HG03175 (cell line): ENCODE results near the gene PPARD.
"Not testable (repeated sequence)": the region's sequence is repeated elsewhere in the genome, so short reads cannot be mapped to it uniquely, and the experiment has no call there.

Source experiments
- ATAC-seq: cut with Tn5 transposase; IDR thresholded peaks from one replicate; pipeline ENCODE4 v1.9.1; 2021; ENCODE audit warnings: mild to moderate bottlenecking, moderate library complexity; ENCODE audit not compliant: unreplicated experiment

PPARD gene

DNA sequence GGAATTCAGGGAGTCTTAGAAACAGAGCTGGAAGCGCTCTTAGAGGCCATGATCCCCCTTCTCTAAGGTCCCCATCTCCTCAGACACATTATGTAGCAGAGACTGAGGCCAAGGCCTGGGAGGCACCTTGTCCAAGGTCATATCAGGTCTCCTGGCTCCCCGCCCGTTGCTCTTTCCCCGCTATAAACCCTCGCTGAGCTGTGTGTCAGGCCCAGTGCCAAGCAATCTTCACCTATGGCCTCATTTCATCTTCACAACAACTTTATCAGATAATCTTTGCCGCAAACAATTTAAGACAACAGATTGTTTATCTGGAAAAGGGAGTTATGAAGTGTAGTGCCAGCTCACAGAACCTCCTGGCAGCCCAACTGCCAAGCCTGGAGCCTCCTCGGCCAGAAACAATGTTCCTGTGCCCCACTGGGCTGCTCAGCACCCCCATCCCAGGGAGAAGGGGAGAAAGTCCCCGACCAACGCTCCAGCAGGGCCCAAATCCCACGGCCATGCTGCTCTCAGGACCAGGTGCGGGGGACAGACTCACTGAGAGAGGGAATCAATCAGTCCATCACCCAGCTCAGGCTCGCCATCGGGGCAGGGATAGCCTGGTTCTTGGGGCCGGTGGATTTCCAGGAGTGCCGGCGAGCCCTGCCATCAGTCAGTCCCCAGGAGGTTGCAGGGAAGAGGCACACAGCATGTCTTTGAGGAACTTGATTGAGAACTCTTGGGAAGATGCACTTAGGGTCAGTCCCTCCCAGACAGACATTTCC is 92.9 kb downstream of the PPARD start:
- no peak for ATAC-seq

DNA sequence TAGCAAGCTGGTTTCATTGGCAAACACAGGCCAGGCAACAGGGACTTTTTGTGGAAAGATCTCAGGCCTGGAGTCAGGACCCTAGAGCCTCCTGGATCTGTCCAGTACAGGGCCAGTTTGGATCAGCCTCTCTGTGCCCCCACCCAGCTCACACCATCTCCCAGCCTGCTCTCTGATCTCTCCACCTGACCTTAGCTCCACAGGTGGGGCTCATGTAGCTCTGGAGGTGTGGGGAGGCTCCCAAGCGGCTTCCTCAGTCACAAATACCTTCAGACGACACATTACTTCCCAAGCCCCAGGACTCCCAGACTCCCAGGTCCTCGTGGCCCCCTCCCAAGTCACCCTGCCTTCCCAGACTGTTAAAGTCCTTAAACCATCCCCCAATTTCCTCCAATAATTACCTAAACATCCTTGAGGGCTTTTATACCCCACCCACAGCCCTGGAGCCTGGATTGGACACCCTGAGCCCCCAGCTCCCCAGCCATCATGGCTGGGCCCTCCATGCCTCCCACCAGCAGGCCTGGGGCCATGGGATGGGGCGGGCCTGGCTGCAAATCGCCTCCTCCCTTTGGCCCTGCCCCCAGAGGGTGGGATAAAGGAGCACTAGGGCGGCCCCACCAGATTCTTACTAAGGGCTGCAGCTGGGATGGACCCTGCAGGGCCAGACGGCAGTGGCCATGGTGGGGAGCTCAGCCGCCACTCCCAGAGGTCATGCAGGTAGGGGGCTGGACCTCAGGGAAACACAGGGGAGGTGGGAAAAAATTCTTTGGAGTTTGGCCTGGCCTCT is 93.9 kb downstream of the PPARD start:
- no peak for ATAC-seq

DNA sequence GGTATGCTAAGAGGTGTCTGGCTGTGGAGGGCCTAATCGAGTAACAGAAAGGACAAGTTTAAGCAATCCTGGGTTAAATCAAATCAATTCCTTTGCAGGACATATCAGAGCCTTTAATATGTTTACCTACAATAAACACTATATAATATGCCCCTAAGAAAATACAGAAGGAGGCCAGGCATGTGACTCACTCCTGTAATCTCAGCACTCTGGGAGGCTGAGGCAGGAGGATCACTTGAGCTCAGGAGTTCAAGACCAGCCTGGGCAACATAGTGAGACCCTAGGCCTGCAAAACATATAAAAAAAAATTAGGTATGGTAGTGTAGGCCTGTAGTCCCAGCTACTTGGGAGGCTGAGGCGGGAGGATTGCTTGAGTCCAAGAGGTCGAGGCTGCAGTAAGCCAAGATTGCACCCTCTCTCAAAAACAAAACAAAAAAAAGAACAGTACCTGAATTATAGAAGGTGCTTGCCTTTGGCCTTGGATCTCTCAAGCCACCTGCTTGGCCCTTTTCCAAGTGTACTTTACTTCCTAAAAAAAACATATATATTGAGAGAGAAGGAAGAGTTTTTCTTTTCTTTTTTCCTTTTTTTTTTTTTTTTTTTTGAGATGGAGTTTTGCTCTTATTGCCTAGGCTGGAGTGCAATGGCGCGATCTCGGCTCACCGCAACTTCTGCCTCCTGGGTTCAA is 96.2 kb downstream of the PPARD start:
- ATAC-seq: not testable (repeated sequence)

DNA sequence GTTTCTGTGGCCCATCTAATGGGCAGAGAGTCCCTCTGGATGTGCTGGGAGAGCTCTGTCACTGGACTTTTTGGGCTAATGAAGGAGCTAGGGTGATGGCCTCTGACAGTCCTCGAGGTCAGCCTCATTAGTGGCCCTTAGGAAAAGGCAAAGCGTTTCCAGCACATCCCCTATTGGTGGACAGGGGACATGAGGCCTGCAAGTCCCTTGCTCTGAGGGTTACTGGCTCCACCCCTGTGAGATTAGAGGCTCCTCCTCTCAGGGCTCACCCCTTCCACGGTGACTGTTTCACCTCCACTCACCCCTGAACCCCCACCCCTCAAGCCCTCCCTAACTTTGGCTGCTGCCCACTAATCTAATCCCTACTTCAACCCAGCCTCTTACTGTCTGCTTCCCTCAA is 97.0 kb downstream of the PPARD start:
- no peak for ATAC-seq

DNA sequence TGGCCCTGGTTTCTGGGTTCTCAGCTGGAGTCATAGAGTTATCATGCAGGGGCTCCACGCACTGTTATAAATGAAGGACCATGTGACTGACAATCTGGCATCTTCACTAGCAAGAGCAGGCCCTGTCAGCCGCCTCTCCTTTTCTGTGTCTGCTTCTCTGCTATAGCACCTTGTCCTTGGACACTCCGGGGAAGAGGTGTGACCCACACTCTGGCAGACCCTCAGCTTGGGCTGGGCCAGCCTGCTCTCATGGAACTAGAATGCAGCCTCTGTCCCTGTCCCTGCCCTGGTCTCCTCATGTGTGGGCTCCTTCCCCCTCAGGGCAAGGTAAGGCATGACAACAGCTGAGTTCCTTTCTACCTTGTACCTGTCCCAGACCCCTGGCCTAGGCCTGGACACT is 98.8 kb downstream of the PPARD start:
- no peak for ATAC-seq

DNA sequence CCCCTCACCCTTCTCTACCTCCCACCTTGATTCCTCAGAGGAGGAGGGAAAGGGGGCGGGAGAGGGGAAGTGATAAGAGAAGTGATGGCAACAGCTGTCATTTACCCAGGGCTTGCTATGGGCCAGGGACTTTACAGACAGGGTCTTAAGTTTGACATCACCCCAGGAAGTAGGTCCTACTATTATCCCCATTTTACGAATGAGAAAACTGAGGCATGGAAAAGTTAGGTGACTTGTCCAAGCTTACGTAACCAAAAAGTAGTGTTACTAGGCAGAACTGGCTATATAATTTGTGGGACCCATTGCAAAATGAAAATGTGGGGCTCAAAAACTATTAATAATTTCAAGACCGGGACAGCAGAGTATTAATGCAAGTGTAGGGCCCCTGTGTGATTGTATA is 99.3 kb downstream of the PPARD start:
- no peak for ATAC-seq

DNA sequence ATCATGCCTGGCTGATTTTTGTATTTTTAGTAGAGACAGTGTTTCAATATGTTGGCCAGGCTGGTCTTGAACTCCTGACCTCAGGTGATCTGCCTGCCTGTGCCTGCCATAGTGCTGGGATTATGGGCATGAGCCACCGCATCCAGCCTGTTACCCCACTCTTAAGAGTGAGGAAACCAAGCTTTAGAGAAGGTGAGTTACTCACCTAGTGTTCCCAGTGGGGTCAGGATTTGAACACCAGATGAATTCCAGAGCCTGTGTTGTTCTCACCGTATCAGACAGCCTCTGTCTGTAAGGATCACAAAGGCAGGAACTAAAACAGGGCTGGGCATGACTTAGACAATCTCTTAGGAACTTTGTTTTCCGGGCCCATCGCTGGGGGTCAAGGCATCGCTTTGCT is 100.3 kb downstream of the PPARD start:
- no peak for ATAC-seq

DNA sequence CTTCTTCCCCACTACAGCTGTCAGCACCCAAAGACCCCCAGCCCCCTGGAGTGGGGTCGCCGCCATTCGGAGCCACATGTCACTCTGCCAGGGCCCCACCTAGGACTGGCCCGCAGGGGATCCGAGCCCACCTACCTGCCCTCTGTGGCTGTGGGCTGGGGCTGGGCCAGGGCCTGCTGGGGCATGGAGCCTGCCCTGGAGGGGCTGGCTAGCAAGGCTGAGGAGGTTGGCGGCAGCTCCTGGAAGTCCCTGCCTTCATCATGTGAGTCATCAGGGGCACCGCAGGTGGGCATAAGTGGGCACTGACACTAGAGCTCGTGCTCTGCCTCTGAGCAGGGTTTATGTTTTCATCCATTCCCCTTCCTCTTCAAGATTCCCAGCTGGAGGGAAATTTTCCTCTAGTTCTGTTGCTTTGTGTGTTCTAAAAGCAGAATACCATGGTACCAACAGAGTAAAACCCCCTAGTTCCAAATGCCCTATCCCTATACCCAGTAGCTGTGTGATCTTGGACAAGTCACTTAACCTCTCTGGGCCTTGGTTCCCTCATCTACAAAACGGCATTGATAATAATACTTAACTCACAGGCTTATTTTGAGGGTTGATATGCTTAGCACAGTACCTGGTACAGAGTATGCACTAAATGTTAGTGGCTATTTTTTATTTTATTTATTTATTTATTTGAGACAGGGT is 101.1 kb downstream of the PPARD start:
- ATAC-seq: no peak

DNA sequence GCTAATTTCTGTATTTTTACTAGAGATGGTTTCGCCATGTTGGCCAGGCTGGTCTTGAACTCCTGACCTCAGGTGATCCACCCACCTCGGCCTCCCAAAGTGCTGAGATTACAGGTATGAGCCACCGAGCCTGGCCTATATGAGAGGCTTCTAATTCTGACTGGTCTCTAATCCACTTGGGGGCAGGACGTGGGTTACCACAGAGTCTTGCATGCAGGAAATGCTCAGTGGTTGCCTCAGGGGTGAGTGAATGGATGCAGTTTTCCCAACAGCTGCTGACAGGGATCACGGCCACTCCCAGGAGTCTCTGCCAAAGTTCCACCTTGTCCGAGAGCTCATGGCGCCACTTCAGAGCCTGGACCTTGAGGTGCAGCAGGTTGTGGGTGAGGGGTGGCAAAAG is 103.3 kb downstream of the PPARD start:
- ATAC-seq: no peak

DNA sequence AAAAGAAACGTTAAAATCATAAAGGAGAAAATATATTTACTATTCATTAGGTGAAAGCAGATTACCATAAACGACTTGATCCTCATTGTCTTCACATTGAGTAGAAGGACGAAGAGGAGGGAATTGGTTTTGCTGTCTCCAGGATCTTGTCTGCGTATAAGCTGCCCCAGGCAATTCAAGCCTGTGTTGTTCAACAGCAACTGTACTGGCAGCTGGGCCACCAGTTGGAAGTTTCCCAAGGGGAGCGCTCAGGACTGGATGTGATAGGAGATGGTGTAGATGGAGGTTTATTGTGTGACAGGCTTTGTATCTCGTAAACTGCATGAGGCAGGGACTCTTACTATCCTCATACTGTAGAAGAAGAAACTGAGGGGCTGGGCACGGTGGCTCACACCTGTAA is 105.8 kb downstream of the PPARD start:
- ATAC-seq: no peak

DNA sequence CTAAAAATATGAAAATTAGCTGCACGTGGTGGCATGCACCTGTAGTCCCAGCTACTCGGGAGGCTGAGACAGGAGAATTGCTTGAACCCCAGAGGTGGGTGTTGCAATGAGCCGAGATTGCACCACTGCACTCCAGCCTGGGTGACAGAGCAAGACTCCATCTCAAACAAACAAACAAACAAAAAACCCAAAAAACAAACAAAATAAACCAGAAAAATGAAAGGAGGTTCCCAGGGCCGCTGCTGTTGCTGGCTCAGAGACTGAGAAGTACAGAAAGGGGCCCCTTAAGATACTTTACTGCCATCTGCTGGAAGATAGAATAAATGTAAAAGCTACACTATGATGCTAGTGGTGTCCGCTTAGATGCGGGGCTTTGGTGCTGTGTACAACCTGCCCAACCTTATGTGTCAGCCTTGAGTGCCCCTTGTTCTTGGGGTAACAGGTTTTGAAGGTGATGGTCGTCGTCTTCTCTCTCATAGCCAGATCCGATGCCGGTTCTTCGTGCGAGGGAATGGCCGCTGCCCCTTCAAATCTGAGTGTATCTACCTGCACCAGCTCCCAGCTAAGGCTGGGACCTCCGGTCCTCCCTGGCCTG is 107.0 kb downstream of the PPARD start:
- ATAC-seq: peak; percentile 49

DNA sequence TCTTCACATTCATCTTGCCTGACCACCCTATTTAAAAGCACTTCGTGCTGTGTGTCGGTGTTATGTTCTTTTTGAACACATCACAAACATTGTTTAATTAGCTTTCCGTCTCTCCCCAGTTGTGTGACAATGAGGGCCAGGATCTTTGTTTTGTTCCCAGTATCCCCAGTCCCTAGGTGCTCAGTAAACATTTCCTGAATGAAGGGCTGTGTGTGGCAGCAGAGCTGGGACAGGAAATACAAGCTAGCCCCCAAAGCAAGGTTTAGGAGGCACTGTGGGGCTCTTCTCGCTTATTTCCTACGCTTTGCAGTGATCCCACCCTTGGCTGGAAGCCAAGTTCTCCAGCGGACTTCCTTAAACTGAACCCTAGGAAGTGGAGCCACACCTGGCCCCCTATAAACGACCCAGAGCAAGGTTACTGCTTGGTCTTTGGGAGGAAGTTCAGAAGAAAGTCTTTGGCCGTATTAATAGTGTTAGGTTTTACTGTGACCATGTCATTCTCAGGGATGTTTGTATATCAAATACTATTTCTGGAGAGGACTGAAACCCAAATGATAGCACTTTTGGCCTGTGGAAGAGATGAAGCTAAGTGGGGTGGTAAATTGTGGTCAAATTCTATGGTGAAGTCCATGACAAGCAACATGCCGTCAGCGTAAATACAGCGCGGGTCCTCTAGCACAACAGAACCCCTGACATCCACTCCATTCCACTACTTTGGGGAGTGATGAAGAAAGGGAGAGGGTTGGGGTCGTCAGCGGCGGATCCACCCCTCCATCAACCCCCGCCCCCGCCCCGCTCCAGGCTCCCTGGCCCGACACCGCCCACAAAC is 109.2 kb downstream of the PPARD start:
- ATAC-seq: no peak

DNA sequence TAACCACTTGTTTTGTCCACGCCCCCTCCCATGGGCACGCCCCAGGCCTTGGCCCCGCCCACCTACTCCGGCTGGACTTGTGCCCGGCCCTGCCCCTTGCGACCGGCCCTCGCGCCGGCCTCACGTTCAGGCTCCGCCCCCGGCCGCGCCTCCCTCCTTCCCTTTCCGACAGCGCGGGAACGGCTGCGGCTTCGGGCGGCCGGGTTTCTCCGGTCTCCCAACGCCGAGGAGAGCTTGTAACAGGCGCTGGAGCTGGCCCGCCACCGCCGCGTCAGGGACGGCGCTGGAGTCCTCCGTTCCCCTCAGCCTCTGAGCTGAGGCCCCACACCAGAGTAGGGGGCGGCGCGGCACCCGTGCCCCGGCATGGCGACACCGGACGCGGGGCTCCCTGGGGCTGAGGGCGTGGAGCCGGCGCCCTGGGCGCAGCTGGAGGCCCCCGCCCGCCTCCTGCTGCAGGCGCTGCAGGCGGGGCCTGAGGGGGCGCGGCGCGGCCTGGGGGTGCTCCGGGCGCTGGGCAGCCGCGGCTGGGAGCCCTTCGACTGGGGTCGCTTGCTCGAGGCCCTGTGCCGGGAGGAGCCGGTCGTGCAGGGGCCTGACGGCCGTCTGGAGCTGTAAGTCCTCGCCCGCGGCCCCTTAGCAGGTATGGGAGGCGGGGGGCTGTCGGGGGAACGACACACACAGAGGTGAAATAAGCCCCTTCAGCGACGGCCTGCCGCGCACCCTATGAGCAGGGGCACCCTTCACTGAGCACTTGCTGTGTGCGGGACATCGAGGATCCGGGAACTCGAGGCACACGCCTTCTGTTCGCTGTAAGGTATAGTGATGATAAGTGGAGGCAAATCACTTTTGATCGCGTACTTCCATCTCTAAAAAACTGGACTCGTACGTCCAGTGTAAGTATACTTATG is 110.1 kb downstream of the PPARD start, which contains the start of gene FANCE:
FANCE (plus strand) TSS at position 156 of the 908 bp plus-strand sequence; CDS start at position 364, 208 bp downstream.
- peak; percentile 91 for ATAC-seq

DNA sequence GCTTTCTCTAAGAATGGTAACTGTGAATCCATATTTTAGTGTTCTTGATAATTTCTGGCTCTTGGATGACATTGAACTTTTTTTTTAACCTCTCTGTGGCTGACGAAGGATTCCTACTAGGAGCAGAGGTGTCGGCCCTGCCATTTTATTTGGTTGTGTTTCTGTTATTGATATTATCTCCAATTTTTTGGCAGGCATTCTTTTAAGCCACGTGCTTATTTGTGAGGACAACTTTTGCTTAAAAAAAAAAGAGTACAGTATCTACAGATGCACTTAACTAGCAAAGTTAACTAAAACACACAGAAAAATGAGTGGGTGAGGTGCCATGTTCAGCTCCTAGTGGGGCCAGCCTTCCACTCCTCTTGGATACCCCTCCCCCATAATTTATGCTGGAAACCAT is 110.9 kb downstream of the PPARD start:
- ATAC-seq: no peak

DNA sequence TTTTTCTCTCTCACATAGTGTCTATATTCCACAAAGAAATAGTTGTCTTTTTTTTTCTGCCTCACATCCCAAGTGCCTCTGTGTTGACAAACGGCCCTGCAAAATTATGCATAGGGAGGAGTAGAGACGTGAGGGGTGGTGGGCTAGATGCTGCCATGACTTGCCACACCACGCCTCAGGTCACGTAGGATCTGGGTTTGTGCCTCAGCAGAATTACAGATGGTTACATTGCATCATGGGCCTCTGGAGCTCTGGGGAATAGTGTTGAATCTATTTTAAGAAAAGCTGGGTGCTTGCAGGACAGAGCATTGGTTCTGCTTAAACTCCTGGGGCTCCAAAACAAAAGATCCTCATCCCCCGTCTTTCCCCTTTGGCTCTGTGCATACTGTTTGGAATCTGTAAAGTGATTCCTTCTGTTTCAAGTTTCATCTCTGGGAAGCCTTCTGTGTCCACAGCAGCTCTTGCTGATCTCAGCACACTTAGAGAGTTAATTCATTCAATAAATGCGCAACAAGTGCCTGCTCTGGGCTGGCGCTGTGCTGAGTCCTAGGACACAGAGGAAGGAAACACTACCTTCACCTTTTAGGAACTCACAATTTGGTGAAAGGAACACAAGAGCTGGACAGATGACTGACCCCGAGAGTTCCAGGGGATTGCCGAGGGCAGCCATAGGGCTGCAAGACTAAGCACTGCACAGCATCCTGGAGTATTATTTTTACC is 112.2 kb downstream of the PPARD start:
- ATAC-seq: no peak

DNA sequence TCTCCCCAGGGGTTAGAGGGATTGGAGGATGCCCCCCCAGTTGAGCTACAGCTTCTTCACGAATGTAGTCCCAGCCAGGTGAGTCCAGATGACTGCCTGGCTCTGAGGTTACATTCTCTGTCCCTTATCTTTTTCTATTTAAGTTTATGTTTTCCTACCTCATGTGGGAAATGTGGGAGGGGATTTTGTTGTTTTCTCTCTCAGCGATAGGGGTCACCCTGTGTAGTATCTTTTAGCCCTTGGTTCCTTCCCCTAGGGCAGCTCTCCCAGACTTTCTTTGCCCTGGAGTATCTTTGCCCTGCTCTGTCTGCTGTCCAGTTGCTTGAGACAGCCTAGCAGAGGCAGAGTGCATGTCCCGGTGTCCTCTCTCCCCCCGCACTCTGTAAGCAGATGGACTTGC is 115.5 kb downstream of the PPARD start:
- no peak for ATAC-seq

DNA sequence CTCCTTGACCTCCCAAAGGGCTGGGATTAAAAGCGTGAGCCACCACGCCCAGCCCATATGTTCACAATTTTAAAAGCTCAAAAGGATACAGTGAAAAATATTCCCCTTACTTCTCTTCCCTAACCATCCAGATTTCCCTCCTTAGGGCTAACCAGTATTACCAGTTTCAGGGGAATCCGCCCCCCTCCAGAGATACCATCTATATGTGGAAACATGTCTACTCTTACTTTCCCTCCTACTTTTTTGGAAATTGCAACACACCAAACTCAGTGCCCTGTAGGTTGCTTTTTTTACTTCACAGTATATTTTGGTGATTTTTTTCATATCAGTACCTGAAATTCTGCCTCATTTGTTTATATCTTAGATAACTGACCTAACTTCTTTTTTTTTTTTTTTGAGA is 118.9 kb downstream of the PPARD start:
- ATAC-seq: no peak

DNA sequence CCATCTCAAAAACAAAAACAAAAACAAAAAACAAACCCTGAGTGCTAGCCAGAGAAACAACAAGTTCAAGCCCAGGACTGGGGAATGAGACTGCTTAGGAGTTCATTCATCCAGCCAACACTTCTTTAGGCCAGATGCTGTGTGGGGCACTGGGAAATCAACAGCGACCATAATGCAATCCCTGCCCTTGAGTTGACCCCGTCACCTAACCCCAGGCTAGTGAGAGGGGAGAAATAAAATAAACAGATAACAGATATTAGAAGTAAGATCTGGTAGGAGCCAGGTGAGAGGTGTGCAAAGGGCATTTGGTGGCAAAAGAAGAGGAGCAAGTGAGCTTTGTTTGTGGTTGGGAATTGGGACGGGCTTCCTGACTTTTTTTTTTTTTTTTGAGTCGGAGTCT is 120.9 kb downstream of the PPARD start:
- no peak for ATAC-seq
